GM23248 (cell line): Measurements from ENCODE around the gene SYK. TPM values are rescaled to one million over a fixed set of nuclear protein-coding genes. Genes with fewer than 3 reads are reported as not detected.

Experiments used
- DNase-seq: peaks from one replicate; pipeline ENCODE4 v3.0.0-alpha.2; 2015
- H2AFZ ChIP-seq: fragments of 200-600 bp; sonication (generic); 2 replicates; pipeline ENCODE4 v1.6.1; 2016; ENCODE audit warnings: antibody characterized with exemption
- H3F3A ChIP-seq: fragments of 200-600 bp; sonication (generic); 2 replicates; pipeline ENCODE4 v1.6.1; 2016; ENCODE audit warnings: mild to moderate bottlenecking, antibody characterized with exemption, mixed run types; ENCODE audit not compliant: insufficient read depth
- H3K27ac ChIP-seq: fragments of 200-600 bp; sonication (generic); 2 replicates; pipeline ENCODE4 v1.5.1; 2016; ENCODE audit warnings: mild to moderate bottlenecking
- H3K27me3 ChIP-seq: fragments of 200-600 bp; sonication (generic); replicated peaks from 2 replicates; pipeline ENCODE4 v1.6.1; 2016; ENCODE audit warnings: mild to moderate bottlenecking; ENCODE audit not compliant: insufficient read depth
- H3K36me3 ChIP-seq: fragments of 200-600 bp; sonication (generic); 2 replicates; pipeline ENCODE4 v1.6.1; 2016; ENCODE audit warnings: low read depth, mild to moderate bottlenecking
- H3K4me1 ChIP-seq: fragments of 200-600 bp; sonication (generic); 2 replicates; pipeline ENCODE4 v1.6.1; 2016; ENCODE audit warnings: mild to moderate bottlenecking; ENCODE audit not compliant: insufficient read depth
- H3K4me2 ChIP-seq: fragments of 200-600 bp; sonication (generic); one replicate; pipeline ENCODE4 v1.6.1; 2016; ENCODE audit warnings: mild to moderate bottlenecking; ENCODE audit not compliant: unreplicated experiment
- H3K4me3 ChIP-seq: fragments of 200-600 bp; sonication (generic); 2 replicates; pipeline ENCODE4 v1.5.1; 2016; ENCODE audit warnings: mild to moderate bottlenecking
- H3K79me2 ChIP-seq: fragments of 200-600 bp; sonication (generic); 2 replicates; pipeline ENCODE4 v1.6.1; 2016; ENCODE audit warnings: mild to moderate bottlenecking; ENCODE audit not compliant: insufficient read depth
- H3K9ac ChIP-seq: fragments of 200-600 bp; sonication (generic); 2 replicates; pipeline ENCODE4 v1.6.1; 2016; ENCODE audit warnings: mild to moderate bottlenecking
- H3K9me2 ChIP-seq: fragments of 200-600 bp; sonication (generic); 2 replicates; pipeline ENCODE4 v1.6.1; 2016; ENCODE audit warnings: mixed run types, mild to moderate bottlenecking, moderate library complexity; ENCODE audit not compliant: insufficient read depth
- H3K9me3 ChIP-seq: fragments of 200-600 bp; sonication (generic); one replicate; pipeline ENCODE4 v1.6.1; 2017; ENCODE audit warnings: low read depth
- H4K20me1 ChIP-seq: fragments of 200-600 bp; sonication (generic); 2 replicates; pipeline ENCODE4 v1.6.0; 2016; ENCODE audit not compliant: insufficient read depth
- EZH2 ChIP-seq: fragments of 200-600 bp; sonication (generic); IDR thresholded peaks from 2 replicates; pipeline ENCODE4 v1.6.1; 2018; ENCODE audit warnings: antibody characterized with exemption, mild to moderate bottlenecking; ENCODE audit not compliant: insufficient read depth, poor library complexity, severe bottlenecking
- EZH2phosphoT487 ChIP-seq: fragments of 200-600 bp; sonication (generic); IDR thresholded peaks from 2 replicates; pipeline ENCODE4 v1.6.1; 2018; ENCODE audit warnings: antibody characterized with exemption, moderate library complexity, mild to moderate bottlenecking, low read depth; ENCODE audit not compliant: insufficient read depth
- WGBS, 2 experiments: methylation state at CpG; one replicate each; pipeline ENCODE4 v1.1.6; 2015 to 2017; ENCODE audit warnings: low lambda C conversion rate in 2 of 2, low coverage in 1 of 2; ENCODE audit errors: missing lambda C conversion rate in 2 of 2; 5-methylcytosine and 5-hydroxymethylcytosine counted together
- in situ Hi-C: fragments of 300-500 bp; cut with MboI; formaldehyde crosslinking; loops from 2 replicates; pipeline ENCODE4 v1.15.0; 2020
- polyA plus RNA-seq: library from polyadenylated mRNA; unstranded; fragments of >200 nt; fragmentation: Nextera tagmentation; extraction: Ambion mirVana; gene quantifications from 2 replicates; pipeline ENCODE4 v1.2.1, GENCODE V29; 2016
- total RNA-seq: library from RNA; depleted of rRNA; stranded (reverse); fragments of >200 nt; shearing (Covaris generic); gene quantifications from 2 replicates; pipeline ENCODE4 v1.2.3, GENCODE V29; 2014

SYK gene
- total and polyA plus RNA-seq, 2 experiments from 2014 or later: not detected

GRCh38 chr9:90873422-90873821 lies 71.8 kb downstream of the SYK start:
- Histone ChIP-seq H3K27me3 (no peaks in the 10 kb centered on the region), H3K27ac (no peak overlapping the region), H3K4me3 (no peak overlapping the region), H3K9me2 (no peaks in the 10 kb centered on the region), H3K9ac (no peak overlapping the region), H3K79me2 (no peaks in the 10 kb centered on the region), H4K20me1 (no peaks in the 10 kb centered on the region), H3K36me3 (no peaks in the 10 kb centered on the region), H3K4me1 (peaks cover 10% of the 10 kb centered on the region; the same call in 1 of the 2 replicates), H2AFZ (no peak overlapping the region), H3K4me2 (no peak overlapping the region), H3K9me3 (no peaks in the 10 kb centered on the region), H3F3A (0 out of 2 replicates have a peak, but pooled peaks cover 3% of the 10 kb centered on the region)
- DNase-seq: no peak
- in situ Hi-C loops: no loop called here
- TF ChIP-seq EZH2 (no peak), EZH2phosphoT487 (no peak)
- 57 to 62% methylated on average over 2 of the region's 2 CpGs for WGBS, 2 experiments

GRCh38 chr9:90874194-90874593 lies 72.6 kb downstream of the SYK start:
- no peak overlapping the region for H3K27ac ChIP-seq
- DNase-seq: no peak
- H3K4me1 ChIP-seq: peaks cover 10% of the 10 kb centered on the region; the same call in 1 of the 2 replicates
- in situ Hi-C loops: no loop called here
- H3K4me2 ChIP-seq: no peak overlapping the region
- H3K79me2 ChIP-seq: no peaks in the 10 kb centered on the region
- no peaks in the 10 kb centered on the region for H3K9me3 ChIP-seq
- no peaks in the 10 kb centered on the region for H4K20me1 ChIP-seq
- 78 to 80% methylated on average over 8 of the region's 8 CpGs for WGBS, 2 experiments
- no peak overlapping the region for H3K9ac ChIP-seq
- TF ChIP-seq EZH2phosphoT487 (no peak), EZH2 (no peak)
- 0 out of 2 replicates have a peak, but pooled peaks cover 3% of the 10 kb centered on the region for H3F3A ChIP-seq
- no peak overlapping the region for H3K4me3 ChIP-seq
- no peaks in the 10 kb centered on the region for H3K9me2 ChIP-seq
- no peaks in the 10 kb centered on the region for H3K36me3 ChIP-seq
- H2AFZ ChIP-seq: no peak overlapping the region
- H3K27me3 ChIP-seq: peaks cover 3% of the 10 kb centered on the region; the same call in 1 of the 2 replicates

- Histone ChIP-seq H3K9me2 (no peaks in the 10 kb centered on the region), H3K4me3 (no peak overlapping the region), H3K36me3 (no peaks in the 10 kb centered on the region), H3K4me2 (no peak overlapping the region), H3K9ac (no peak overlapping the region), H3F3A (no peaks in the 10 kb centered on the region; the same call in 1 of the 2 replicates), H2AFZ (no peak overlapping the region), H3K27ac (no peak overlapping the region), H4K20me1 (no peaks in the 10 kb centered on the region), H3K4me1 (0 out of 2 replicates have a peak, but pooled peaks cover under 1% of the 10 kb centered on the region), H3K27me3 (peaks cover 27% of the 10 kb centered on the region), H3K9me3 (no peaks in the 10 kb centered on the region), H3K79me2 (no peaks in the 10 kb centered on the region)
- in situ Hi-C loops: no loop called here
- TF ChIP-seq EZH2 (no peak), EZH2phosphoT487 (no peak)
- DNase-seq: no peak
- 56 to 61% methylated on average over 5 of the region's 5 CpGs for WGBS, 2 experiments
These were observed 76.9 kb downstream of the SYK start for GRCh38 chr9:90878562-90878961.

DNA sequence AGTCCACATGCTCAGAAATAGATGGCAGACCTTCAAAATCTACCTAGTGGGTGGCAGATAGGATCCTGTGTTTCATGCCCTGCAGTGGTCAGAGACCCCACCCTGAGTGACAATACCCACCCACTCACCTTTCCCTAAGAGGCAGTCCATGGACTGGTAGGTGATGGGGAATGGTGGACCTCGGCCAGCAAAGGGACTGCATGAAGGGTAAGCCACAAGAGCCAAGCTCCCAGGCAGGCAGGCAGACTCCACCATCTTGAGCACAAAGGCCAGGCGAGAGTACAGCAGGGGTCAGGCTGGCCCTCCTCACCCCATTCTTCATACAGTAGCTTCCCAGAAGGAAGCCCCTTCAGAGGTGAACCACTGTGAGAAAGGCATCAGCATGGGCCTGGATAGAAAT lies 78.4 kb downstream of the SYK start:
- TF ChIP-seq EZH2 (no peak), EZH2phosphoT487 (no peak)
- Histone ChIP-seq H3K9me3 (no peaks in the 10 kb centered on the region), H3K9me2 (no peaks in the 10 kb centered on the region), H3K4me1 (no peaks in the 10 kb centered on the region), H3K4me3 (no peak overlapping the region), H3F3A (peaks cover 6% of the 10 kb centered on the region), H3K27me3 (peaks cover 27% of the 10 kb centered on the region), H3K79me2 (no peaks in the 10 kb centered on the region), H2AFZ (no peak overlapping the region), H3K4me2 (no peak overlapping the region), H3K27ac (no peak overlapping the region), H3K36me3 (no peaks in the 10 kb centered on the region), H3K9ac (no peak overlapping the region), H4K20me1 (no peaks in the 10 kb centered on the region)
- DNase-seq: no peak
- in situ Hi-C loops: no loop called here
- 26 to 45% methylated on average over 2 of the region's 2 CpGs for WGBS, 2 experiments

DNA sequence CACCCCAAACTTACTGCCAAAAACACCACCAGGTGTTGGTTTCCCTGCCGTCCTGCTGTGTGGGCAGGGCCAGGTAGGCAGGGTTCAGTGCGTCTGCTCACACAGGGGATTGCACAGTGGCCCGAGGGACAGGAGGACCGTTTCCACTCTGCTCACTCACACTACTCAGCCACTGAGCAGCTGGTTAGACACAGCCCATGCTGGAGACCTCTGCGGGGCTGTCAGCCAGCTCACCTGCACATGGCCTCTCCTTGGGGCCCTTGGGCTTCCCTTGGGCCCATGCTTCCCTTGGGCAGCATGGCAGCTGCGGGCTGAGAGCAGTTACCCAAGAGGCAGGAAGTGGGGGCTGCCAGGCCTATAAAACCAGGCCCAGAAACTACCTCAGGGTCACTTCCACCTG lies 79.0 kb downstream of the SYK start:
- TF ChIP-seq EZH2 (no peak), EZH2phosphoT487 (no peak)
- in situ Hi-C loops: no loop called here
- Histone ChIP-seq H3K4me2 (no peak overlapping the region), H3F3A (peaks cover 6% of the 10 kb centered on the region), H3K9me2 (no peaks in the 10 kb centered on the region), H3K36me3 (no peaks in the 10 kb centered on the region), H3K4me3 (no peak overlapping the region), H3K27me3 (peaks cover 27% of the 10 kb centered on the region), H3K4me1 (no peaks in the 10 kb centered on the region), H3K79me2 (no peaks in the 10 kb centered on the region), H3K9me3 (no peaks in the 10 kb centered on the region), H3K9ac (no peak overlapping the region), H4K20me1 (no peaks in the 10 kb centered on the region), H2AFZ (no peak overlapping the region), H3K27ac (no peak overlapping the region)
- no peak for DNase-seq
- 56 to 61% methylated on average over 6 of the region's 6 CpGs for WGBS, 2 experiments
